ENCODE results near the gene CCL7.

CCL7 gene

DNA sequence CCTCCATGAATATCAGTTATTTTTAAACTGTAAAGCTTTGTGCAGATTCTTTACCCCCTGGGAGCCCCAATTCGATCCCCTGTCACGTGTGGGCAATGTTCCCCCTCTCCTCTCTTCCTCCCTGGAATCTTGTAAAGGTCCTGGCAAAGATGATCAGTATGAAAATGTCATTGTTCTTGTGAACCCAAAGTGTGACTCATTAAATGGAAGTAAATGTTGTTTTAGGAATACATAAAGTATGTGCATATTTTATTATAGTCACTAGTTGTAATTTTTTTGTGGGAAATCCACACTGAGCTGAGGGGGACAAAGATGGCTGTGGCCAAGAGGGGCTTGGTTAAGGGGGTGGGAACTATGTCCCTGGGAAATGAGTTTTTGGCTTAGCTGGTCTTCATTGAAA, 17.9 kb downstream of the CCL7 start:
- DNase-seq (ENCODE audit: low spot score) = no peak

DNA sequence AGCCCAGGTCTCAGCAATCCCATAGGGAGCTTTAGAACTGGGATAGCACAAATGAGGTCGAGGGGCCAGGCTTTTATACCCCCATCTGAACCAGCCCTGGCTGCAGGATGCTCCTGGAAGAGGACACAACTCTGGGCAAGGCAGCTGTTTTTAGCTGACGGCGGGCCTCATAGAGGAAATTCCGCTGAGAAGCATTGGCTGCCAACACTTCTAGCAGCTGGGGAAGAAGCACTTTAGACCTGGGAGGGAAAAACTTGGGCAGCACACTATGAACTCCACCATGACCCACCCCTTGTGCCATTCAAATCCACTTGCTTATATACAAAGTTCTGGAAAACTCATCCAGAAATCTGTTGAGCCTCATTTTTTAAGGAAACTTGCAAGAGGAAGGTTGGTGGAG, 20.6 kb downstream of the CCL7 start:
- no peak for DNase-seq (ENCODE audit: low spot score)

DNA sequence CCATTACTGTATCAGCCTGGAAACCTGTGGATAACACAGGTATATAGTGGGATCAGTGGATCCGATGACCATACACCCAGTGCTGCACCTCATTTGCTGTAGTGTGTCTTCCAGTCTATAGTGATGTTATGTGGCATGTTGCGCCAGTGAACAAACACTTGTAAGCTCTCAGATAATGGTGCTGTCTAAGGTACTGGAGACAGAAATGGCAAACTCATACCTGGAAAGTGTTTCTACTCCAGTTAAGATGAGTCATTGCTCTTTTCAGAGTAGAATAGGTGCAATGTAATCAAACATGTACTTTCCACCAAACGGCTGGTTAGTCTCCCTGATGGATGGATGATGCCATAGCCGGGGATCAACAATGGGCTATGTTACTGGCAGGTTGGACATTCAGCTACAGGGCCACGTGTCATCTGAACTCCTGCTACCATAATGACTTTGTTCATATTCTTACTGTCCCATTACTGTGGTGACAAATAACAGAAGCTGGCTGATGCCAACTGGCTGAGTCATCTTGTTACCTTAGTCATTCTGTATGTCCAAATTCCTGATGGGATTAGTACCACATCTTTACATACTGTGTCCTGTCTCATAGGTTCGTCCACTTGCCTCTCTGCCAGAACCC, 21.8 kb downstream of the CCL7 start:
- DNase-seq (ENCODE audit: low spot score) = no peak

DNA sequence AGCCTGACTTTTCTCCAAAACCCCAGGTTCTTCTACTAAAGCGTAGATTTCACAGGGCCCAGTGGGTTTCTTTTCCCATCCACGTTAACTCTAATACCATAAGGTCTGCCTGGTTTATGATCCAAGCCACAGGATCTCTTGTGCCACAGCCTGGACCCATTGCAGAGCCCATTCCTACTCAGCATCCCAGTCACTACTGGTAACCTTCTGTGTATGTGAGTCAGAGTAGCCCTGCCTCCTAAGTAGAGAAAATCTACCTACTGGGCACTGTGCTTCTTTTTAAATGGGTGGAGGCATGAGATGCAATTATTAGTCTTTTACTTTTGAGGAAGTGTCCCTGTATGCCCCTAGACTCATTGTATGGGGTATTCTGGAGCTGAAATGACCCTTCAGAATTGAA, 29.0 kb downstream of the CCL7 start:
- no peak for DNase-seq (ENCODE audit: low spot score)

DNA sequence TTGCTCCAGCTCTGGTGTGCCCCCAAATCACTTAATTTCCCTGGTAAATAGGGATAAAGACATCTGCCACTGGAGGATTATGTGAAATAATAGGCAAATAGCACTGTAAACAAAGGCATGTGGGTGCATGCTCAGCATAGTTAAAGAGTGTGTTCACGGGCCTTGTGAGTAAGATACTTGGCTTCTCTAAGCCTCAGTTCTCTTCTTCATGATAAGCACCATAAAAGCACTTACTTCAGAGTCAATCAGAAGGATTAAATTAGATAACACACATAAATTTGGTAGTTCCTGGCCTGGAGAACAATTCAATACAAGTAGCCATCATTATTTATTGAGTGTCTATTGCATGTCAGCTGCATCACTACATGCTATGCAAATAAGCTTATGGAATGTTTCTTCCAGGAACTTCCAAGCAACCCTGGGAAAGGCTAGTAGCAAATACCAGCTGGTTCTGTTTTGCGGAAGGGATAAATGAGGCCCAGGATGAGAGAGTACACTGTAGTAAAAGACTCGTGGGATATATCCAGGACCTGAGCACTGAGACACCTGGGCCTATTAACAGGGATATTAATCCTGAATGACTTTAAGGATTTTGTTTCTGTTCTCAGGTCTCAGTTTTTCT, 30.0 kb downstream of the CCL7 start:
- DNase-seq (ENCODE audit: low spot score) = peak; percentile 76

DNA sequence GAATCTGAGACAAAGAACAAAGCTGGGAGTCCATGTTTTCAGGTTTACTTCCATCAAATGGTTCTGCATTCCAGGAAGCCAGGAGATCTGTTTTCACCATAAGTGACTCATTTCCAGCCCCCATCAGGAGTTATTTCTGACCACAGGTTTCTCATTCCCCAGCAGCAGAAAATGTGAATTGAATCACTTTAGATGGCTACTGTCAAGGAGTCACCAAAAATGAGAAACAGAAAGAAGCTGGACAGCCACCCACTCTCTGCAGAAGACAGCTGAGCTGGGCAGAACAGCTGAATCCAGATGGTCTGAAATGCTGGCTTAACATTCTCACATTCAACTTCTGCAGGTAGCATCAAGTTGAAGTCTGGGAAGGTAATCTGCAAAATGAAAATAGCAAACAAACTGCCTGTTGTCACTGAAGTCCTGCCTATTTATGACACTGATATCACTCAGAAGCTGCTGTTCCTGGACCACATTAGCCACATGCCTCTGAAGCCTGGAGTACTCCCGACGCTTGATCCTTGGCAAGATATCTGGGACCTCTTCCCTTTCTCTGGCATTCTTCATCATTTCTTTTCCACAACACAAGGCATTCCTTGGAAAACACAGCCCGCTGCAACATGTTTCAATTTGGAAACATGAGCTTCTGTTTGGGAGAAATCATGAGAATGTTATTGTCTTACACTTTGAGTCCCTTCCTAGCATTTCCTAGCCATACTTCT, 30.8 kb downstream of the CCL7 start:
- peak; percentile 64 for DNase-seq (ENCODE audit: low spot score)

DNA sequence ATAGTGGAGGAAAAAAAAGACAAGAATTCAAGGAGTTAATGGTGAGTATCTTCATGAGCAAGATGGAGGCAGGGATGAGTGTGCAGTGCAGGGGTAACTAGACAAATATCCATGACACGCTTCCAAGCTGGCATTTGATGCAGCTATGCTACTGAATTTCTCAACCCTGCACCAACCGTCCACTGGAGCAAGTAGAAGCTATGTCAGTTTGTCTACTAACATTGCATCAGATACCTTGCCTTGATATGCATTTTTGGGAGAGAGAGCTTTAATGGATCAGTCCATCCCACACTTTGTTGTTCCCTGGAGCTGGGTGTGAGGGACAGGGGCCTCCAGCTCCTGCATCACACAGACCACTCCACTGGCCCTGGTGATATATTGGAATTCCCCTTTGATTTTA, 32.0 kb downstream of the CCL7 start:
- DNase-seq (ENCODE audit: low spot score) = no peak

DNA sequence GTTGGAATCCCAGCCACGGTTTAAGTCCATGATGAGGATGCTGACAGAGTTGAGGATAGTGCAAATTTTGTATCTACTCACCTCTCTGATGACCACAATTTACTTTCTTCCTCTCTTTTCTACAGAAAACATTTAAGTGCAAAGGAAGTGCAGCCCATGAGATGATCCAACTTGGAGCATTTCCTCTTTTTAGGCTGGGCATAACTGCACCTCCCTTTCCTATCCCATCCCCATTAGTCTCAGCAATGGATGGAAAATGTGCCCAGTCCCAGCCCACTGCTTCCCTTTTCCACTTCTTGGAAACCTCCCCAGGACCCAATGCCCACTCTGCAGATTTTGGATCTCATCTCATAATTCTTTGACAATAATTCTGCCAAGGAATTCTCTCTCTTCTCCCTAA, 32.6 kb downstream of the CCL7 start:
- no peak for DNase-seq (ENCODE audit: low spot score)

DNA sequence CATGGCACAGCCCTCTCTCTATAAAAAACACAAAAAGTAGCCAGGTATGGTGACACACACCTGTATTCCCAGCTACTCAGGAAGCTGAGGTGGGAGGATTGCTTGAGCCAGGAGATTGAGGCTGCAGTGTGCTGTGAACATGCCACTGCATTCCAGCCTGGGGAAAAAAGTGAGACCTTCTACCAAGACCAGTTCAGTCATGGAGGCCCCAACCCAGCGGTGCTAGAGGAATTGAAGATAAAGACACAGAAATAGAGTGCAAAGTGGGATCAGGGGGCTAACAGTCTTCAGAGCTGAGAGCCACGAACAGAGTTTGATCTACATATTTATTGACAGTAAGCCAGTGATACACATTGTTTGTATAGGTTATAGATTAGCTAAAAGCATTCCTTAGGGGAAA, 33.6 kb downstream of the CCL7 start:
- no peak for DNase-seq (ENCODE audit: low spot score)

DNA sequence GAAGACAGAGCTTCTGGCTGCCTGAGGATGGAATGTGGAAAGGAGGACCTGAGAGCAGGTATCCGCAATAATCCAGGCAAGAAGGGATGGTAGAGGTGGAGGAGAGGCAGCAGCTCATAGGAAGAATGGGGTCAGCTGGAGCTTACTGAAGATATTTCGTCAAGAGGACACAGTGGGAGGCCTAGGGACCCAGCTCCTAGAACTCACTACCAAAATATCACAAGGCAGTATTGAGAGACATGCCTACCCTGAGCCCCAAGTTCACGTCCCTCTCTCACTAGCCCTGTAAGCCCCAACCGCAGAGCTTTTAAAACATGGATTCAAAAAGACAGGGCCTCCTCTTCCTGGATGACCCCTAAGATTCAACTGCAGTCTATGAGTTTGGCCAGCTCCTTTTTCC, 35.0 kb downstream of the CCL7 start:
- DNase-seq (ENCODE audit: low spot score) = no peak

DNA sequence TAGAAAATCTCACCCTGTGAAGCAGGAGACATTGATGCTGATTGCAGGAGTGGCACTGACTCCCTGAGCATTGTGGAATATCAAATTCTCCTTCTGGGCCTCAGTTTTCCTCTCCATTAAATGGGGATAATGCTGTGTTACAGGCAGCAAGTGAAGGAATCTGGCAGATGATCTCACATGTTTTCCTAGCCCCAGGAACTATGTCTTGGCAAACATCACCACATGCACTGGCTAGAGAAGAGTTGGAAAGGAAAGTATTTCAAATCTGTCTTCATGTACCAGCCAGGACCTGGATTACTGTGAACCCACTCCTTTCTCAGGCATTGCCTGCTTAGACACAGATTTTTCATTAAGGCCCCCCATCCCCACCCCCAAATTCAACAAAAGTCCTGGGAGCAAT, 35.6 kb downstream of the CCL7 start:
- DNase-seq (ENCODE audit: low spot score) = no peak

DNA sequence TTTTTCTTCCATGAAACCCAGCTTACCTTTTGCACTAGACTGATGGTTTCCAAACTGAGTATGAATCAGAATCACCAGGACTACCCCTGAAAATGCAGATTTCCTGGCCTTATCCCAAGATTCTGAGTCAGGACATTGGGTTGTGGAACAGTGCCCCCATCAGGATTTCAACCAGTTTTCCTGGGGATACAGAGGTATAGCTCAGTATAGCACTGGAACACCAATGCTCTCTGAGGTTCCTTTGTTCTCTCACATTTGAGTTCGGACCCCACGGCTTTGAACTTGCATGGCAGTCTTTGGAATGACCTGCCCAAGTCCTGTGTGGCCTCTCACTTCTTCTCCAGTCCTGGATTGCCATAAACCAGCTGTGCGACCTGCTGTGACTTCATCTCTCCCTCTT, 36.4 kb downstream of the CCL7 start:
- peak; percentile 90 for DNase-seq (ENCODE audit: low spot score)

DNA sequence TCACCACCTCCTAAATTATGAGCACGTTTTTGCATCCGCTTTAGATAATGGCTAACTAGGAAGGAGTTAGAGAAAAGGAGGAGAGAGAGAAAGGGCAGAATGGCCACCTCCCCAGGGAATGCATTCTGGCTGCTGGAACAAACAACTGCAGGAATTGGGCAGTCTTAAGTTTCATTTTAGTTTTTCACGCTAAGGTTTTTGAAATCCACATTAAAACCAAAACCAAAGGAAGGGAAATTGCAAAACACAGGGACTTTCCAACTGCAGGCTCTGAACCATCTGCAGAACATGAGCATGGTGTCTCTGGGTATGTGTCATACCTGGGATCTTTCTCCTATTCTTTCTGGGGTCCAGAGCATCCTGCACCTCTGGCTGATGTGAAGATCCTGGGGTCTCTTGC, 37.1 kb downstream of the CCL7 start:
- DNase-seq (ENCODE audit: low spot score) = peak; percentile 32

DNA sequence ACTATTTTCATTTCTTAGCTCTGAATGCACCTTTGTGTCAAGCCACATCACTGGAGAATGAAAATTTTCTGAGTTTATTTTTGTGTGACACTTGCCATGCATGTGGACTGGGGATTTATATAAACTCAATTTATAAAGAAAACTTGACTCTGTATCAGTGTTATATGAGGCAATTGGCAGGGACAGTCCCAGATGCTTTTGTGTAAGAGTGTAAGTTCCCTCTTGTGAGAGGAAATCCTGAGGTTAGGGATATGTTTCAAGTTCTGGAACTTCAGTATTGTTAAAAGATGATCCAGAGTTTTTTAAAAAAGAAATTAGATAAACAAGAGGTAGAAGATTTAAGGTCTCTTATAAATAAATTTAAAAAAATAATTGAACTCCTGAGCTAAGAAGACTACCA, 38.4 kb downstream of the CCL7 start:
- no peak for DNase-seq (ENCODE audit: low spot score)

DNA sequence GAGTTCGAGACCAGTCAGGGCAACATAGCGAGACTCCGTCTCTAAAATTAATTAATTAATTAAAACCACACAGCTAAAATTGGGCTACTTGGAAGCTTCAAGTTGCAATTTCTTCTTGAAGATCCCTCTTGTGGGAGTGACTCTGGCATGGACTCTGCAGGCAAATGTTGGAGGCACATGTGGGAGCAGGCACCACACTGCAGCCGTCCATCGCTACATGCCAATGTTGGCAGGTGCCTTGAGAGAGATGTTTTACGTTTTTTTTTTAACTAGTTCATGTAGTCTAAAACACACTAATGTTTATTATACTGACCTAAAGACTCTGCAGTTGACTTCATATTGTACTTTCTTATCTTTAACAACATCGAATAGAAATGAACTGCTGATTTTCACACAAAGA, 41.3 kb downstream of the CCL7 start:
- DNase-seq (ENCODE audit: low spot score) = no peak

DNA sequence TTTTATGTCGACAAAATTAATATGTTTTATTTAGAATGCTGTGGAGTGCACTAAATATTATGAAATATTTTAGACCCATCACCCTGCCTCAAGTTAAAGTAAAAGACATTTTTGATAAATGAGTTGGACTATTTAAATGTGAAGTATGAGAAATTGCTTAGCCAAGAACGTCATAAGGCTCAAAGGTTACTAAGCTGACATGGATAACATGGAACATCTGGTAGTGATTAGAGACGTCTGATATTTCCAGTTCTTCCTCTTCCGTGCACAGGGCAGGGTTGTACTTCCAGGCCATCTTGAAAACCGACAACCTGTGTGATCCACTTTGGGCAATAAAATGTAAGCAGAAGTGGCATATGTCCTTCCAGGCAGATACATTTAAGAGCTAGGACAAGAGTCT, 42.1 kb downstream of the CCL7 start:
- no peak for DNase-seq (ENCODE audit: low spot score)

DNA sequence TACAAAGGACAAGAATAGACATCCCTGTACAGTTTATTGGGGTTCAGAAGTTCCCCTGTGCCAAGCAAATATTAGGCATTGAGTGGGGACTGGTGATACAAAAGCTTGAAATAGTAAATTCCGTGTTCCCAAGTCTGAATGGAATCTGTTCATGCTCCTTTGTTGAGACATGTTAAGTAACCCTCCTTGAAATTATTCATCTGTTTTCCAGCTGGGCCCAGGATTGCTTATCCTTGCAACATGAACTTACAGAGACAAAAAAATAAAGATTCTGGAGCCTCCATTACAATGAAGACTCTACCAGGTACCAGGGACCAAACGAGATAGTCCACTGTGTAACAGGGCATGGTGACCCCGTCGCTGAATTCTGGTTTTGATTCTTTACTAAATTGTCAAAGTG, 43.1 kb downstream of the CCL7 start:
- DNase-seq (ENCODE audit: low spot score) = no peak

DNA sequence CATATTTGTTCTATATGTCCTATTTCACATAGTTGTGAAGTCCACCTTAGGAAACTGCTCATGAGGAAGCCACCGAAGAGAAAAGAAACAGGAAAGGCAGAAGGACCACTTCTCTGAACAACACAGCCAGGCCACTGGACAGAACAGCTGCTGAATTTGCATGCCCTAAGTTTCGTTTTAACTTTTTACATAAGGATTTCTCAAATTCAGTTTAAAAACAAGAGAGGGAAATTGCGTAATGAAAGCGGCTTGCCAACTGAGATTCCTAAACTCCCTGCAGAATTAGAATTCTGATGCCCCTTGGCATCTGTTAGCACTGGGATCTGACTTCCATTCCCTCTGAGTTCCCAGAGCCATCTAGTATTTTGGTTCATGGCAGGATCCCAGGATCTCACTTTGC, 44.3 kb downstream of the CCL7 start:
- peak; percentile 55 for DNase-seq (ENCODE audit: low spot score)

DNA sequence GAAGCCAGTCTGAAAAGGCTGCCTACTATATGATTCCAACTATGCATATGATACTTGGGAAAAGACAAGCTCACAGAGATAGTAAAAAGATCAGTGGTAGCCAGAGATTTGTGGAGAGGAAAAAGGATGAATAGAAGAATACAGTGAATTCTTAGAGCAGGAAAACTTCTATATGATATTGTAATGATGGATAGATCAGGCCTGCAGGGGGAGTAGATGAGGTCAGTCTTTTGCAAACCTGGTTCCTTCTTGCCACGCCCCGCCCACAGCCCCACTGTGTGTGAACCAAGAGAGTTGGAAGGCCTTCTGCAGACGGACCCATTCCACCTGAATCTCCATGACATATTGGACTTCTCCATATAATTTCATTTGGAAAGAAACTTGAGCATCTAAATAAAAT, 48.5 kb downstream of the CCL7 start:
- DNase-seq (ENCODE audit: low spot score) = no peak

DNA sequence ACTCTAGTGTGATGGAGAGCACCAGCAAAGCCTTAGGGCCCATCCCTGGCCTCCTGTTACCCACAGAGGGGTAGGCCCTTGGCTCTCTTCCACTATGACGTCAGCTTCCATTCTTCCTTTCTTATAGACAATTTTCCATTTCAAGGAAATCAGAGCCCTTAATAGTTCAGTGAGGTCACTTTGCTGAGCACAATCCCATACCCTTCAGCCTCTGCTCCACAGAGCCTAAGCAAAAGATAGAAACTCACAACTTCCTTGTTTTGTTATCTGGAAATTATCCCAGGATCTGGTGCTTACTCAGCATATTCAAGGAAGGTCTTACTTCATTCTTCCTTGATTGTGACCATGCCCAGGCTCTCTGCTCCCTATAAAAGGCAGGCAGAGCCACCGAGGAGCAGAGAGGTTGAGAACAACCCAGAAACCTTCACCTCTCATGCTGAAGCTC, 49.0 kb downstream of the CCL7 start, which contains the start of gene CCL8:
Gene CCL8, plus strand, starts transcription at position 397 of the 445 bp plus-strand sequence. CDS start 67 bp downstream, outside the sequence.
- DNase-seq (ENCODE audit: low spot score) = no peak

All from AG08395 (cell line).